Left lung (tissue), 10 donors: Measurements from ENCODE around the gene C10orf90. TPM values are rescaled to one million over a fixed set of nuclear protein-coding genes. Genes with fewer than 3 reads are reported as not detected.
A peak's percentile ranks its signal among the peaks of the same experiment; 100 is the strongest.

Experiments used
- ATAC-seq: fragments of 200-7000 bp; cut with Tn5 transposase; one replicate; pipeline ENCODE4 v1.9.1; 2020; ENCODE audit warnings: moderate library complexity
- DNase-seq, 4 donors: peaks; one replicate each; pipeline ENCODE4 v3.0.0-alpha.2; 2013 to 2020
- H3K27ac ChIP-seq, 2 donors: fragments of 200-600 bp; sonication (generic) in 1 of 2; one replicate each; pipeline versions ENCODE4 v1.5.0 to v1.8.0; 2020 to 2021
- H3K27me3 ChIP-seq, 2 donors: fragments of 200-600 bp; sonication (generic) in 1 of 2; one replicate each; pipeline versions ENCODE4 v1.5.0 to v1.8.0; 2020 to 2021
- H3K36me3 ChIP-seq, 2 donors: fragments of 200-600 bp; sonication (generic) in 1 of 2; one replicate each; pipeline versions ENCODE4 v1.5.0 to v1.8.0; 2020 to 2021
- H3K4me1 ChIP-seq, 2 donors: fragments of 200-600 bp; one replicate each; pipeline ENCODE4 v1.8.0; 2021
- H3K4me3 ChIP-seq, 2 donors: fragments of 200-600 bp; sonication (generic) in 1 of 2; one replicate each; pipeline versions ENCODE4 v1.5.0 to v1.8.0; 2020 to 2021; ENCODE audit warnings: mild to moderate bottlenecking in 1 of 2
- H3K9me3 ChIP-seq, 2 donors: fragments of 200-600 bp; sonication (generic) in 1 of 2; one replicate each; pipeline versions ENCODE4 v1.5.0 to v1.8.0; 2020 to 2021
- CTCF ChIP-seq, 2 donors: fragments of 200-600 bp; sonication (generic) in 1 of 2; IDR thresholded peaks; one replicate each; pipeline versions ENCODE4 v1.5.0 to v1.8.0; 2021; ENCODE audit warnings: antibody characterized with exemption in 2 of 2
- intact Hi-C, 2 donors: fragments of 100-400 bp; cut with DNase I; formaldehyde crosslinking; loops; one replicate each; pipeline versions ENCODE4 v1.11.2 to v1.14.2; 2022
- polyA plus RNA-seq, 6 donors: library from polyadenylated mRNA; unstranded; fragments of 120-200 nt; gene quantifications; one replicate each; pipeline ENCODE4 v1.2.1, GENCODE V29; 2013; ENCODE audit not compliant: insufficient read length in 6 of 6
- total RNA-seq, 2 donors: library from RNA; stranded (reverse); fragmentation: NEBNext Ultra II Directional; extraction: Animal tissue kit (Norgen Biotek cat#: 25700); gene quantifications; one replicate each; pipeline ENCODE4 v1.2.1, GENCODE V29; 2021
- donor health status: DM: no; HTN: yes; CAD: no.
- donor health status: DM: no; HTN: no; CAD: no.

Gene C10orf90
- total and polyA plus RNA-seq, 8 donors = 12.6 to 29.8 (median 20.5) TPM; not detected in 2

DNA sequence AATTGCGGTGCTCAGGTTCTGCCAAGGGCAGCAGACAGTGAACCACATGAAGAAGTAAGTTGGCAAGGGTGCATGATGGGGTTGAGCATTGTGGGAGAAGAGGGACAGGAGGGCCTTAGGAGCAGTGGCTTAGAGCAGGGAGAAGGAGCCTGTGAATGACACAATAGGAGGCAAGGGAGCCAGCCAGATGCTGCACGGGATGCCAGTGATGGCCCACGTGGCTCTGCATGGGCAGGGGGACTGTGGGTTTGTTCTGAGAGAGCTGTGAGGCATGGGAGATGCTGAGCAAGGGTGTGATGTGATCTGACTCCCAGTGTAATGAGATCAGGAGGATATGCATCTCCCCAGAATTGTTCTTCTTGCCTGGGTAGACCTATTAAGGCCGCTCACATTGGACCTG lies 60.9 kb downstream of the C10orf90 start:
- Histone ChIP-seq H3K27ac (no peak overlapping the region), H3K4me3 (no peak overlapping the region), H3K27me3 (no peaks in the 10 kb centered on the region), H3K36me3 (no peaks in the 10 kb centered on the region), H3K4me1 (no peaks in the 10 kb centered on the region), H3K9me3 (no peaks in the 10 kb centered on the region)
- no peak for TF ChIP-seq CTCF (IDR thresholded peaks at IDR 0.05)
- intact Hi-C loops = no loop called here
- ATAC-seq (no peak), DNase-seq (no peak)

- H3K36me3 ChIP-seq = no peaks in the 10 kb centered on the region
- no peak for ATAC-seq
- no peak overlapping the region for H3K27ac ChIP-seq
- no peak for DNase-seq
- intact Hi-C loops = no loop called here
- no peaks in the 10 kb centered on the region for H3K27me3 ChIP-seq
- no peaks in the 10 kb centered on the region for H3K4me1 ChIP-seq
- no peak overlapping the region for H3K4me3 ChIP-seq
- TF ChIP-seq CTCF (IDR thresholded peaks at IDR 0.05) = no peak
- H3K9me3 ChIP-seq = no peaks in the 10 kb centered on the region
Measured at GRCh38 chr10:126599949-126600682, 70.4 kb downstream of the C10orf90 start.

GRCh38 chr10:126598009-126598408 lies 72.5 kb downstream of the C10orf90 start:
- intact Hi-C loops = no loop called here
- TF ChIP-seq CTCF (IDR thresholded peaks at IDR 0.05) = peak in 1 of 2 donors; percentile 25
- ATAC-seq = peak; percentile 79

DNA sequence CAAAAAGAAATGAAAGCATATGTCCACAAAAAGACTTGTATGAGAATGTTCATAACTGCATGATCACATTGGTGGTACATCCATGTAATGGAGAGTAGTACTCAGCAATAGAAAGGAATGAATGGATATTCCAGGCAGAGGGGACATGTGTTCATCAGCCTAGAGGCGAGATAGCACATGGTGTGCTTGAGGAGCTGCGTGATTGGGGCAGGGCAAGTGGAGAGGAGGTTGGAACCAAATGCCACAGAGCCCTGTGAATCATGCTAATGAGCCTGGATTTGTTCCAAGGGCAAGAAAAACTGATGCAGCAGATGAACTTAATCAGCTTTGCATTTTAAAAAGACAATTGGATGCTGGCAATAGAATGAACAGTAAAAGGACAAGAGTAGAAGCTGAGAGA lies 73.3 kb downstream of the C10orf90 start:
- no peaks in the 10 kb centered on the region for H3K27me3 ChIP-seq
- no peak overlapping the region for H3K4me3 ChIP-seq
- intact Hi-C loops = no loop called here
- H3K9me3 ChIP-seq = no peaks in the 10 kb centered on the region
- no peaks in the 10 kb centered on the region for H3K36me3 ChIP-seq
- no peak for DNase-seq
- TF ChIP-seq CTCF (IDR thresholded peaks at IDR 0.05) = no peak
- no peaks in the 10 kb centered on the region for H3K4me1 ChIP-seq
- no peak overlapping the region for H3K27ac ChIP-seq
- ATAC-seq = no peak

More at GRCh38 chr10:126598009-126598408, 72.5 kb downstream of the C10orf90 start:
- no peaks in the 10 kb centered on the region for H3K9me3 ChIP-seq
- no peaks in the 10 kb centered on the region for H3K4me1 ChIP-seq
- no peaks in the 10 kb centered on the region for H3K36me3 ChIP-seq
- DNase-seq = peak in 1 of 4 donors; percentile 36
- no peak overlapping the region for H3K27ac ChIP-seq
- H3K4me3 ChIP-seq = no peak overlapping the region
- no peaks in the 10 kb centered on the region for H3K27me3 ChIP-seq

- intact Hi-C loops = no loop called here
- ATAC-seq = no peak
- no peak for TF ChIP-seq CTCF (IDR thresholded peaks at IDR 0.05)
- Histone ChIP-seq H3K27me3 (no peaks in the 10 kb centered on the region), H3K36me3 (no peaks in the 10 kb centered on the region), H3K4me1 (no peaks in the 10 kb centered on the region), H3K4me3 (no peak overlapping the region), H3K9me3 (no peaks in the 10 kb centered on the region), H3K27ac (no peak overlapping the region)
- DNase-seq = no peak
Measured at GRCh38 chr10:126596472-126597016, 73.9 kb downstream of the C10orf90 start.
